BLaER1 treated with 17β-estradiol and CSF1 and Interleukin-3, amounts not matched to agents 10 nM and 100 nM (cell line): ENCODE data around the gene TBC1D4.

Experiments used
- H3K27ac ChIP-seq, 11 experiments: shearing (Covaris generic); formaldehyde crosslinking; 2 replicates each; pipeline ENCODE4 v1.8.1; 2022
- H3K27me3 ChIP-seq, 11 experiments: shearing (Covaris generic); formaldehyde crosslinking; 2 replicates each; pipeline ENCODE4 v1.8.1; 2022
- H3K36me3 ChIP-seq, 11 experiments: shearing (Covaris generic); formaldehyde crosslinking; 2 replicates each; pipeline ENCODE4 v1.8.1; 2022
- H3K4me1 ChIP-seq, 10 experiments: shearing (Covaris generic); formaldehyde crosslinking; 2 replicates each; pipeline ENCODE4 v1.8.1; 2022
- H3K4me2 ChIP-seq, 11 experiments: shearing (Covaris generic); formaldehyde crosslinking; 2 replicates each; pipeline ENCODE4 v1.8.1; 2022
- H3K4me3 ChIP-seq, 10 experiments: shearing (Covaris generic); formaldehyde crosslinking; 2 replicates each; pipeline ENCODE4 v1.8.1; 2022
- H3K9ac ChIP-seq, 11 experiments: shearing (Covaris generic); formaldehyde crosslinking; 2 replicates each; pipeline ENCODE4 v1.8.1; 2022
- H3K9me3 ChIP-seq, 11 experiments: shearing (Covaris generic); formaldehyde crosslinking; replicated peaks in 1 of 11; 2 replicates each; pipeline ENCODE4 v1.8.1; 2022
- H4K20me1 ChIP-seq, 11 experiments: shearing (Covaris generic); formaldehyde crosslinking; 2 replicates each; pipeline ENCODE4 v1.8.1; 2022
- Cebpa-rat ChIP-seq, 11 experiments: shearing (Covaris generic); IDR thresholded peaks; 2 replicates each; pipeline ENCODE4 v1.8.1; 2022

Gene TBC1D4

GRCh38 chr13:75494491-75494890, 12.5 kb upstream of the TBC1D4 start:
- peaks cover 5 to 23% (median 15%) of the 10 kb centered on the region in 10 experiments; a peak in 19 of 20 replicates for H3K4me1 ChIP-seq
- no peak overlapping the region for H3K4me3 ChIP-seq
- H3K27ac ChIP-seq: no peak overlapping the region
- no peak overlapping the region for H3K9ac ChIP-seq
- TF ChIP-seq Cebpa-rat (IDR thresholded peaks at IDR 0.05): no peak
- H3K27me3 ChIP-seq: peaks cover 0 to 4% (median 0%) of the 10 kb centered on the region in 11 experiments; a peak in 1 of 22 replicates
- no peak overlapping the region for H3K4me2 ChIP-seq
- peaks cover 0 to 13% (median 5%) of the 10 kb centered on the region in 11 experiments; a peak in 10 of 22 replicates for H3K9me3 ChIP-seq
- no peaks in the 10 kb centered on the region for H3K36me3 ChIP-seq
- no peaks in the 10 kb centered on the region for H4K20me1 ChIP-seq

- no peak for TF ChIP-seq Cebpa-rat (IDR thresholded peaks at IDR 0.05)
- Histone ChIP-seq H3K27ac (no peak overlapping the region; a peak in 1 of 22 replicates), H3K9ac (no peak overlapping the region), H3K9me3 (peaks cover 0 to 13% (median 5%) of the 10 kb centered on the region in 11 experiments; a peak in 10 of 22 replicates), H3K4me1 (peaks cover 9 to 35% (median 23%) of the 10 kb centered on the region in 10 experiments; a peak in 19 of 20 replicates), H4K20me1 (no peaks in the 10 kb centered on the region), H3K27me3 (peaks cover 0 to 4% (median 0%) of the 10 kb centered on the region in 11 experiments; a peak in 1 of 22 replicates), H3K4me3 (no peak overlapping the region), H3K36me3 (no peaks in the 10 kb centered on the region), H3K4me2 (no peak overlapping the region)
These were observed 11.2 kb upstream of the TBC1D4 start for GRCh38 chr13:75493156-75493555.

GRCh38 chr13:75492389-75492788, 10.4 kb upstream of the TBC1D4 start:
- Histone ChIP-seq H3K36me3 (no peaks in the 10 kb centered on the region), H3K9me3 (peaks cover 0 to 13% (median 5%) of the 10 kb centered on the region in 11 experiments; a peak in 10 of 22 replicates), H3K4me1 (peaks cover 12 to 43% (median 28%) of the 10 kb centered on the region in 10 experiments), H3K27ac (peak overlapping the region in 2 of 11 experiments; percentile 6 to 86; a peak in 2 of 22 replicates), H4K20me1 (no peaks in the 10 kb centered on the region), H3K27me3 (peaks cover 0 to 4% (median 0%) of the 10 kb centered on the region in 11 experiments; a peak in 1 of 22 replicates), H3K4me3 (no peak overlapping the region), H3K4me2 (peak overlapping the region in 2 of 11 experiments; percentile 34 to 45; a peak in 3 of 22 replicates), H3K9ac (no peak overlapping the region)
- TF ChIP-seq Cebpa-rat (IDR thresholded peaks at IDR 0.05): peak in 8 of 11 experiments; percentile 24 to 84 (median 63); a peak in 10 of 22 replicates

GRCh38 chr13:75491376-75491775, 9.4 kb upstream of the TBC1D4 start:
- peak overlapping the region in 5 of 11 experiments; percentile 78 to 89 (median 86); a peak in 8 of 22 replicates for H3K27ac ChIP-seq
- peaks cover 22 to 53% (median 38%) of the 10 kb centered on the region in 10 experiments for H3K4me1 ChIP-seq

DNA sequence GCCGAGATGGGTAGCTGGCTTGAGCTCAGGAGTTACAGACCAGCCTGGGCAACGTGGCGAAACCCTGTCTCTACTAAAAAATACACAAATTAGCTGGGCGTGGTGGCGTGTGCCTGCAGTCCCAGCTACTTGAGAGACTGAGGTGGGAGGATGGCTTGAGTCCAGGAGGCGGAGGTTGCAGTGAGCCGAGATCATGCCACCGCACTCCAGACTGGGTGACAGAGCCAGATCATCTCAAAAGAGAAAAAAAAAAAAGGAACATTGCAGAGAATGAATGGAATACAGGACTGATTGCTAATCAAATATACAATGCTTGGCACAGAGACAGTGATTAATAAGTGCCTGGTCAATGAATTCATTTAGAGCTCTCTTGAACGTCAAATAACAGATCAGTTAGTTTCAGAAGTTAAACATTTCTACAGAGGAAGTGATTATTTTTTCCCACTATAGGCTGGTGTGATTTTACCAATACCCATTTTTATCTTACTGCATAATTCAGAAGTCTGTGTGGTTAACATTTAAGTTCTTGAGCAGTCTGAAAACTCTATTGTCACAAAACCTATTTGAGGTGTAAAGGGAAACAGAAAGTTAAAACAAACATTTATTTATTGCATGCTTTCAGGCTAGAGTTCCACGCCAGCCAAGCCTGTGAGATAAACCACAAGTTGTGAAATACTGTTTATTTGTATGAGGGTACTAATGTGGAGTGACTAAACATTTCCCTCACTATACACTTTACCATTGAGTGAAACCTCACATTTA, 7.7 kb upstream of the TBC1D4 start:
- Histone ChIP-seq H3K27ac (peak overlapping the region in 9 of 11 experiments; percentile 48 to 89 (median 85); a peak in 17 of 22 replicates), H3K4me1 (peaks cover 35 to 70% (median 55%) of the 10 kb centered on the region in 10 experiments), H3K27me3 (no peaks in the 10 kb centered on the region), H3K4me2 (peak overlapping the region; percentile 33 to 88 (median 72)), H4K20me1 (no peaks in the 10 kb centered on the region), H3K9ac (peak overlapping the region in 9 of 11 experiments; percentile 1 to 73 (median 66); a peak in 16 of 22 replicates), H3K4me3 (peak overlapping the region in 1 of 10 experiments; percentile 22; a peak in 4 of 20 replicates), H3K9me3 (peaks cover 0 to 13% (median 5%) of the 10 kb centered on the region in 11 experiments; a peak in 10 of 22 replicates), H3K36me3 (no peaks in the 10 kb centered on the region)
- peak in 4 of 11 experiments; percentile 20 to 89 (median 77); a peak in 7 of 22 replicates for TF ChIP-seq Cebpa-rat (IDR thresholded peaks at IDR 0.05)

More at GRCh38 chr13:75491376-75491775, 9.4 kb upstream of the TBC1D4 start:
- no peaks in the 10 kb centered on the region for H3K36me3 ChIP-seq
- peaks cover 0 to 13% (median 5%) of the 10 kb centered on the region in 11 experiments; a peak in 10 of 22 replicates for H3K9me3 ChIP-seq
- H3K4me2 ChIP-seq: peak overlapping the region in 1 of 11 experiments; percentile 86; a peak in 1 of 22 replicates
- H3K4me3 ChIP-seq: no peak overlapping the region
- H3K27me3 ChIP-seq: peaks cover 0 to 4% (median 0%) of the 10 kb centered on the region in 11 experiments; a peak in 1 of 22 replicates
- H4K20me1 ChIP-seq: no peaks in the 10 kb centered on the region
- no peak overlapping the region for H3K9ac ChIP-seq
- no peak for TF ChIP-seq Cebpa-rat (IDR thresholded peaks at IDR 0.05)

GRCh38 chr13:75486146-75487062, 4.4 kb upstream of the TBC1D4 start:
- Histone ChIP-seq H4K20me1 (no peaks in the 10 kb centered on the region; a peak in 1 of 22 replicates), H3K27ac (peak overlapping the region in 9 of 11 experiments; percentile 8 to 69 (median 62); a peak in 16 of 22 replicates), H3K27me3 (no peaks in the 10 kb centered on the region), H3K9me3 (no peaks in the 10 kb centered on the region), H3K4me1 (peaks cover 42 to 84% (median 64%) of the 10 kb centered on the region in 10 experiments), H3K9ac (peak overlapping the region in 7 of 11 experiments; percentile 11 to 53 (median 43); a peak in 12 of 22 replicates), H3K36me3 (no peaks in the 10 kb centered on the region), H3K4me2 (peak overlapping the region; percentile 56 to 87 (median 78)), H3K4me3 (peak overlapping the region in 3 of 10 experiments; percentile 10 to 14 (median 12); a peak in 3 of 20 replicates)
- TF ChIP-seq Cebpa-rat (IDR thresholded peaks at IDR 0.05): no peak

DNA sequence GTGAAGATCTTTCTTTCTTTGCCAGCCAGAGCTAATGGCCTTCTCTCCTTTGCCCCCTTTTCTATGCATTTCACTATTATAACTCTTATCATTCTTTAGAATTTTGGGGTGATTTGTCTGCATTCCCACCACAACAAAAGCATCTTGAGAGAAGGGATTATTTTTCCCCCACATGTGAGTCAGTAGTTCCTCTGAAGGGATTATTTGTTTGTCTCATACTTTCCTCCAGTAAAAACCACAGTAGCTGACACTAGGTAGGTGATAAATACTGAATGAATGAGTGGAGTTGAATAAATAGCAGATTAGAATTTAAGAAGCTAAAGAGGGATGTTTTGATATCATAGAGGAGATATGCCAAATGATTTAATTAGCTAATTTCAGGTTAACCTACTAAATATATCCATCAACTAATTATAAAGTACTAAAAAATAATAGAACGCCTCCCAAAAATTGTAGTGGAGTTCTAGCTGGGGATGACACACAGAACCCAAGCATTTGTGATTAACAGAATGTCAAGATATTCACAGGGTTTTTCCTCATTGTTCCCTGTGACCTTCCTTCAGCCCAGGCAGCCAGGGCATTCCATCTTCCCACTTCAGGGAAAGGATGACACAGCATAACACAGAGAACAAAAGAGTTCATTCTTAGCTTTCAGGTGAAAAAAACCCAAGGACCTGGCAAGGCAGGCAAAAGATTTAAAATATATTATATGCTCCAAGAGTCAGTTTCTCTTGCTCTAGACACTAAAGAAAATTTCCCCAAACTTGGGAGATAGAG, 3.5 kb upstream of the TBC1D4 start:
- Histone ChIP-seq H3K4me2 (peak overlapping the region; percentile 55 to 87 (median 78)), H3K9ac (peak overlapping the region in 5 of 11 experiments; percentile 11 to 53 (median 50); a peak in 5 of 22 replicates)

More for the DNA sequence above, 3.5 kb upstream of the TBC1D4 start:
- H3K27me3 ChIP-seq: no peaks in the 10 kb centered on the region
- no peak overlapping the region for H3K4me3 ChIP-seq
- H4K20me1 ChIP-seq: peaks cover 0 to 4% (median 0%) of the 10 kb centered on the region in 11 experiments; a peak in 7 of 22 replicates
- H3K27ac ChIP-seq: peak overlapping the region in 8 of 11 experiments; percentile 19 to 69 (median 63); a peak in 14 of 22 replicates
- no peaks in the 10 kb centered on the region for H3K36me3 ChIP-seq
- H3K9me3 ChIP-seq: no peaks in the 10 kb centered on the region
- no peak for TF ChIP-seq Cebpa-rat (IDR thresholded peaks at IDR 0.05)
- peaks cover 41 to 77% (median 59%) of the 10 kb centered on the region in 10 experiments for H3K4me1 ChIP-seq
